PFSK-1 (cell line): ENCODE results near the gene CYP27A1. TPM values are rescaled to one million over a fixed set of nuclear protein-coding genes. Genes with fewer than 3 reads are reported as not detected.

Experiments
- FOXP2 ChIP-seq: optimal IDR thresholded peaks from 2 replicates; pipeline ENCODE3; 2011; ENCODE audit warnings: borderline replicate concordance, control low read depth, inconsistent platforms; ENCODE audit not compliant: insufficient read depth; ENCODE audit errors: extremely low read length, extremely low read depth
- POLR2AphosphoS5 ChIP-seq: IDR thresholded peaks from 2 replicates; pipeline ENCODE4 v1.6.1; 2012; ENCODE audit warnings: low read depth, mild to moderate bottlenecking, control low read depth, low read length, moderate library complexity
- REST ChIP-seq, 2 experiments: IDR thresholded peaks; 2 replicates each; pipeline versions ENCODE4 v1.6.1 to v1.8.0; 2011 to 2012; ENCODE audit warnings: low read depth in 2 of 2, low read length in 2 of 2, control low read depth in 1 of 2, inconsistent platforms in 1 of 2, mild to moderate bottlenecking in 1 of 2, moderate library complexity in 1 of 2; ENCODE audit not compliant: insufficient read depth in 1 of 2
- SIN3A ChIP-seq: IDR thresholded peaks from 2 replicates; pipeline ENCODE4 v1.6.1; 2012; ENCODE audit warnings: mild to moderate bottlenecking, low read length, moderate library complexity, borderline replicate concordance; ENCODE audit not compliant: insufficient read depth
- TAF1 ChIP-seq: IDR thresholded peaks from 2 replicates; pipeline ENCODE4 v1.6.1; 2012; ENCODE audit warnings: low read length, control low read depth, borderline replicate concordance; ENCODE audit not compliant: insufficient read depth
- polyA plus RNA-seq: library from polyadenylated mRNA; unstranded; fragments of >200 nt; gene quantifications from one replicate; pipeline ENCODE4 v1.2.1, GENCODE V29; 2012; ENCODE audit warnings: low read depth, missing spikeins; ENCODE audit not compliant: insufficient read length

The CYP27A1 gene
- 0.36 TPM for polyA plus RNA-seq

DNA sequence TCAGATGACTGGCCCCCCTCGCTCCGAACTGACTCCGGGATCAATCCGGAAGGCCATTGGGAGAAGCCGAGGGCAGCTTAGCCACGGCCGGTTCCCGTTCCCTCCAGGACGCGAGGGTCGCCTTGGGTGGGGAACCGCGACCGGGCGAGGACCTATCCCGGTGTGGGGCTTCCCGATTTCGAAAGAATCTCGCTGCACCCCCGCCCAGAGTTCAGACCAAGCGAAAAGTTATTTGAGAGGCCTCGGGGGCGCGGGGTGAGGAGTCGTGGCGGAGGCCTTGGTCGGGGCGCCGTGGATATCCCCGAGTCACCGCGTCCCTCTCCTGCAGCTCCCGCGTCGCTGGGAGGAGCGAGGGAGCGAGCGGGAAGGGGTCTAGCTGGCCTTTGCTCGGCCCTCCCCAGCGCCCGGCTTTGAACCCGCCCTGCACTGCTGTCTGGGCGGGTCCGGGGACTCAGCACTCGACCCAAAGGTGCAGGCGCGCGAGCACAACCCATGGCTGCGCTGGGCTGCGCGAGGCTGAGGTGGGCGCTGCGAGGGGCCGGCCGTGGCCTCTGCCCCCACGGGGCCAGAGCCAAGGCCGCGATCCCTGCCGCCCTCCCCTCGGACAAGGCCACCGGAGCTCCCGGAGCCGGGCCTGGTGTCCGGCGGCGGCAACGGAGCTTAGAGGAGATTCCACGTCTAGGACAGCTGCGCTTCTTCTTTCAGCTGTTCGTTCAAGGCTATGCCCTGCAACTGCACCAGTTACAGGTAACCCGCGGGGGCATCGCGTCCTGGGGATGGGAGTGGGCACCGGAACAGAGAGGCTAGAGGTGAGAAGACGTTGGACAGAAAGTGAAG lies at the start of gene CYP27A1:
Gene CYP27A1, plus strand, starts transcription at position 457 of the 837 bp plus-strand sequence. Its CDS starts 36 bp downstream, at position 493.
- no peak for TF ChIP-seq FOXP2
- no peak for TF ChIP-seq TAF1
- TF ChIP-seq SIN3A: no peak
- no peak for TF ChIP-seq REST (IDR thresholded peaks at IDR 0.05; ENCODE audit: insufficient read depth in 1 of 2, low read depth in 2 of 2, low read length in 2 of 2)
- no peak for TF ChIP-seq POLR2AphosphoS5

DNA sequence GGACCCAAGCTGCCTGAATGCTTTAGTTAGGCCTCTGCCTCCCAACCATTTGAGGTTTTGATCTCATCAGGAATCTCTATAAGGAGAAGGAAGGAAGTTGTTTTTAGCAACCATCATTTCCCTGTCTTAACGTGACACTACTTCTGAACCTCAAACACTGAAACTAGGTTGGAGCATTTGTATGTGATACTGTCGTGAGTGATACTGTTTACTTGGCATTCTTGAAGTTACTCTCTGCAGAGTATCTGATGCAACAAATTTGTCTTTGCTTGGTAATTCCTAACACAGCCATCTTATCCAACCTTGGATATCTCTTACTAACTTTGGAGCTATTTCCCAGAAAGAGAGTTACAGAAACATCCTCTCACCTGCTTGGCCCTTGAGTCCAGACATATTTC lies 49.2 kb upstream of the CYP27A1 start:
- TF ChIP-seq SIN3A (no peak), POLR2AphosphoS5 (no peak), FOXP2 (no peak), REST (IDR thresholded peaks at IDR 0.05; ENCODE audit: insufficient read depth in 1 of 2, low read depth in 2 of 2, low read length in 2 of 2) (no peak), TAF1 (no peak)

DNA sequence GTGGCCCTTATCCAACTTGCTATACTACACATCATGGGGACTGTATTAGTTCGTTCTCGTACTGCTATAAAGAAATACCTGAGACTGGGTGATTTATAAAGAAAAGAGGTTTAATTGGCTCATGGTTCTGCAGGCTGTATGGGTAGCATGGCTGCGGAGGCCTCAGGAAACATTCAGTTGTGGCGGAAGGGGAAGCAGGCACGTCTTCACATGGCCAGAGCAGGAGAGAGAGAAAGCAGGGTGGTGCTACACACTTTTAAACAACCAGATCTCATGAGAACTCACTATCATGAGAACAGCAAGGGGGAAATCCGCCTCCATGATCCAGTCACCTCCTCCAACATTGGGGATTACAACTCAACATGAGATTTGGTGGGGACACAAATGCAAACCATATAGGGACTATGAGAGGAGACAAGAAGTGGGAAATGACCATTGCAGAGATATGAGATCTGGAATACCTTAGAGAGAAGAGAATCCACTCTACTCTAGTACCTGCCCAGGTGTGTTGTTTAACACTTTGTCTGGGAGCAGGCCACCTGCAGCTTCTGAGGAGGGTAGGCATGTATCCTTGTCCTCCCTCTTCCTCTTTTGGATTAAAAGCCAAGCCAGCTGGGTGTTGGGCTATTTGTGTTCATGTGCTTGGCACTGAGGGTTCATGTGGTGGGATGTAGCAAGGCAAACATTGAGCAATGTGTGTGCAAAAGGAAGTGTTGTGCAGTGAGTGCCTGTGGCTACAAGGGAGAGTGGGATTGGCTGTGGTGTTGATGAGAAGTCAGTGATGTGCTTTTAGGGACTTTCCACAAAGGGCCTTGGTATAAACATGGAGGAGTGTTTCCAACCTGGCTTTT lies 48.6 kb upstream of the CYP27A1 start:
- TF ChIP-seq FOXP2: no peak
- no peak for TF ChIP-seq SIN3A
- no peak for TF ChIP-seq REST (IDR thresholded peaks at IDR 0.05; ENCODE audit: insufficient read depth in 1 of 2, low read depth in 2 of 2, low read length in 2 of 2)

DNA sequence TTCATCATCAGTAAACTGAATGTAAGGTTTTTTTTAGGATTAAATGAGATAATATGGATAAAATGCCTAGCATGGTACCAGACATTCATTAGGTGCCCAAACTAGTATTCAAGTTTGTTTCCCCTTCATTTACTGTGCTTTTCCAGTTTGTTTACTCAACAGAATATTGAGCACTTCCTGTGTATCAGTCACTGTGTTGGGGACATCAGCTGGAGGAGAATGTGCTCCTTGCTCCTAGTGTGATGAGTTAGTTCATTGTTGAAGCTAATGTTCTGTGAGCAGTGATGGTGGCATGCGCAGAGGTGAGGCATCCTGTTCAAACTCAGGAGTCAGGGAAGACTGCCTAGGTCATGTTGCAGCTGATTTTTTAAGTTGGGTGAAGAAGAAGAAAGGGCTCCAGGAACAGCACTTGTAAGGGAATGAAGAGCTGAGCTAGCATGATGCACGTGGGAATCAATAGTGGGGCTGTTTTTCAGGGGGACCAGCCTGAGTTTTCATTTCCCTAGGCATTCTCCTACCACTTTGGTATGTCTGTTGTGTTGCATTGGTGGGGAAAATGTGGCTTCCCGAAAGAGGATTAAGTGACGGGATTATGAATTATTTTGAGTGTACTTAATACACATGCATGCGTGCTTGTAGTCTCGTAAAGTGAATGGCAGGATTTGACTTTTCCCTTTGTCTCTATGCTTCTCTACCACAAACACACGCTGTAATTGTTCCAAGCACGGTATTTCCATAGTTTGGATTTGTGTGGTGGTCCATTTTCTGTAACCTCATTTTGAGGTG lies 47.6 kb upstream of the CYP27A1 start:
- TF ChIP-seq FOXP2: no peak
- TF ChIP-seq TAF1: no peak
- no peak for TF ChIP-seq REST (IDR thresholded peaks at IDR 0.05; ENCODE audit: insufficient read depth in 1 of 2, low read depth in 2 of 2, low read length in 2 of 2)
- no peak for TF ChIP-seq POLR2AphosphoS5
- no peak for TF ChIP-seq SIN3A
